Skeletal muscle tissue (tissue), 4 donors: ENCODE data around the gene ELMO1. TPM values are rescaled to one million over a fixed set of nuclear protein-coding genes. Genes with fewer than 3 reads are reported as not detected.

Experiments
- H3K27ac ChIP-seq: one replicate; pipeline ENCODE4 v1.7.0; 2013; ENCODE audit warnings: mild to moderate bottlenecking, low read depth, low read length, inconsistent platforms
- H3K27me3 ChIP-seq, 3 donors: one replicate each; pipeline ENCODE4 v1.7.0; 2013; ENCODE audit warnings: low read length in 3 of 3; ENCODE audit not compliant: control insufficient read depth in 3 of 3, insufficient read depth in 3 of 3
- H3K36me3 ChIP-seq, 3 donors: one replicate each; pipeline ENCODE4 v1.7.0; 2013; ENCODE audit warnings: low read length in 3 of 3; ENCODE audit not compliant: control insufficient read depth in 3 of 3, insufficient read depth in 3 of 3
- H3K4me1 ChIP-seq, 3 donors: one replicate each; pipeline ENCODE4 v1.7.0; 2013; ENCODE audit warnings: low read length in 3 of 3, mild to moderate bottlenecking in 3 of 3; ENCODE audit not compliant: control insufficient read depth in 3 of 3, insufficient read depth in 3 of 3
- H3K4me3 ChIP-seq, 3 donors: one replicate each; pipeline ENCODE4 v1.7.0; 2013; ENCODE audit warnings: low read length in 3 of 3
- H3K9ac ChIP-seq, 3 donors: one replicate each; pipeline ENCODE4 v1.7.0; 2013; ENCODE audit warnings: low read length in 3 of 3, mild to moderate bottlenecking in 3 of 3, moderate library complexity in 2 of 3, low read depth in 1 of 3
- H3K9me3 ChIP-seq, 3 donors: one replicate each; pipeline ENCODE4 v1.7.0; 2013; ENCODE audit warnings: low read length in 3 of 3; ENCODE audit not compliant: control insufficient read depth in 3 of 3
- total RNA-seq: library from RNA; depleted of rRNA; stranded (reverse); fragments of >200 nt; gene quantifications from one replicate; pipeline ENCODE4 v1.2.3, GENCODE V29; 2014
- donor health status: Osteomylitis.

ELMO1 gene
- total RNA-seq, 1 donor from 2014 or later = 52.7 TPM

- peaks cover 0 to 2% (median 0%) of the 10 kb centered on the region in 3 donors for H3K4me1 ChIP-seq
- H3K27ac ChIP-seq = no peak overlapping the region
- no peaks in the 10 kb centered on the region for H3K36me3 ChIP-seq
- peaks cover 3 to 7% (median 3%) of the 10 kb centered on the region in 3 donors for H3K9me3 ChIP-seq
- H3K27me3 ChIP-seq = no peaks in the 10 kb centered on the region
- H3K4me3 ChIP-seq = no peak overlapping the region
- no peak overlapping the region for H3K9ac ChIP-seq
These were observed 69.0 kb downstream of the ELMO1 start for GRCh38 chr7:37379546-37380277.

- Histone ChIP-seq H3K36me3 (no peaks in the 10 kb centered on the region), H3K4me3 (no peak overlapping the region), H3K9me3 (peaks cover 3 to 7% (median 3%) of the 10 kb centered on the region in 3 donors), H3K4me1 (peaks cover 0 to 2% (median 0%) of the 10 kb centered on the region in 3 donors), H3K9ac (no peak overlapping the region), H3K27ac (no peak overlapping the region), H3K27me3 (no peaks in the 10 kb centered on the region)
These were observed 71.4 kb downstream of the ELMO1 start for GRCh38 chr7:37377231-37377630.

- H3K4me1 ChIP-seq = peaks cover 0 to 2% (median 0%) of the 10 kb centered on the region in 3 donors
- no peak overlapping the region for H3K4me3 ChIP-seq
- H3K9me3 ChIP-seq = peaks cover 3 to 7% (median 3%) of the 10 kb centered on the region in 3 donors
- H3K27me3 ChIP-seq = no peaks in the 10 kb centered on the region
- H3K9ac ChIP-seq = no peak overlapping the region
- H3K36me3 ChIP-seq = no peaks in the 10 kb centered on the region
- no peak overlapping the region for H3K27ac ChIP-seq
These were observed 72.3 kb downstream of the ELMO1 start for GRCh38 chr7:37376386-37376785.

DNA sequence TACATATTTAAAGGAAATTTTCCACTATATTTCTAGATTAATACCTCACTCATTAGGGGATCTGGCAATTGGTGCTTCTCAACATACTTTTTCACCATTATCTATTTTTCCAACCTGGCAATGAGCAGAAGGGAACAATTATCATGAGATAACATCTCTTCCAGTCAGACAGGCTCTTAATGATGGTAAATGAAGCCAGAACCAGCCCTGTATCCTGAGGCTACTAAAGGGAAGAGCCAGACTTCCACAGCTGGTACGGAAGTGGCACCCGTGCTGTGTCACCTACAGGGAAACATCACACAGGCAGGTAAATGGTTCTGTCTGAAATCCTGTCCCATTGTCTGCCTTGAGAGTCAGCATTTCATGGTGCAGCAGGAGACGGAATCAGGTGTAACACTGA is 75.9 kb downstream of the ELMO1 start:
- Histone ChIP-seq H3K27me3 (no peaks in the 10 kb centered on the region), H3K9ac (no peak overlapping the region), H3K4me1 (no peaks in the 10 kb centered on the region), H3K27ac (no peak overlapping the region), H3K36me3 (no peaks in the 10 kb centered on the region), H3K9me3 (peaks cover 3 to 7% (median 3%) of the 10 kb centered on the region in 3 donors), H3K4me3 (no peak overlapping the region)

DNA sequence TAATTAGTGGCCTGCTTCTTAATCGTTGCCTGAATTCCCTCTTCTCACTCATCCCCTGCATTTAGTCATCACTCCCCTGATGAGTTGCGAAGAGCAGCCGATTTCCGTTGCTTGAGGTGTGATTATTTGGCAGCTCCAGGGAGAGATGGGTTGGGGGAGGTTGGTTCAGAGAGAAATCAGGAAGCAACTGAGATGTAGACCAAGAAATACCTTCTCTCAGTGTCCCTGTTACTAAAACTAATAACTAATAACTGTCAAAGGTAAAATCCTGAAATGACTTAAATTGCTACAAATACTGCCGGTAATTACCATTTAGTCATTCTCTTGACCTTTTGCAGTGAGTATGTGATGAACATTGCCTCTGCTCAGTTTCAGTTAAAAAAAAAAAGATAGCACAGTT is 76.9 kb downstream of the ELMO1 start:
- no peaks in the 10 kb centered on the region for H3K4me1 ChIP-seq
- no peak overlapping the region for H3K4me3 ChIP-seq
- no peak overlapping the region for H3K9ac ChIP-seq
- H3K9me3 ChIP-seq = peaks cover 3 to 7% (median 3%) of the 10 kb centered on the region in 3 donors
- no peak overlapping the region for H3K27ac ChIP-seq
- peaks cover 0 to 2% (median 0%) of the 10 kb centered on the region in 3 donors for H3K27me3 ChIP-seq
- H3K36me3 ChIP-seq = no peaks in the 10 kb centered on the region

DNA sequence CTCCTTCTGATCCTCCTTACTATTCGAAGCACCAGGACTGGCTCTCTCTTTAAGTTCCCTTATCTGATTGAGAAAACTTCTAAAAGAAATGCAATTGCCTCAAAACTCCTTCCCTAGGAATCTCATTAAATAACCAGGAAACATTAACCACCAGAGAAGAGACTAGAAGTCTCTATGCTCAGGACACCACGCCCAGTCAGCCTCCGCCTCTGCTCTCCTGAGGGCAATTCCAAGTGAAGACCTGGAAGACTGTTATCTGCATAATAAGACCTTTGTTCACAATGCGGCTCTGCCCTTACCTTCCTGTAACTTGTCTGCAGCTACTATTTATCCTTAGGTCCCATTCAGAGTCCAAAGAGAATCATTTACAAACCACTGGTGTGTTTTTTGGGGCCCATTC is 78.8 kb downstream of the ELMO1 start:
- Histone ChIP-seq H3K9me3 (no peaks in the 10 kb centered on the region), H3K9ac (no peak overlapping the region), H3K36me3 (no peaks in the 10 kb centered on the region), H3K4me3 (no peak overlapping the region), H3K4me1 (no peaks in the 10 kb centered on the region), H3K27me3 (peaks cover 0 to 2% (median 0%) of the 10 kb centered on the region in 3 donors), H3K27ac (no peak overlapping the region)

DNA sequence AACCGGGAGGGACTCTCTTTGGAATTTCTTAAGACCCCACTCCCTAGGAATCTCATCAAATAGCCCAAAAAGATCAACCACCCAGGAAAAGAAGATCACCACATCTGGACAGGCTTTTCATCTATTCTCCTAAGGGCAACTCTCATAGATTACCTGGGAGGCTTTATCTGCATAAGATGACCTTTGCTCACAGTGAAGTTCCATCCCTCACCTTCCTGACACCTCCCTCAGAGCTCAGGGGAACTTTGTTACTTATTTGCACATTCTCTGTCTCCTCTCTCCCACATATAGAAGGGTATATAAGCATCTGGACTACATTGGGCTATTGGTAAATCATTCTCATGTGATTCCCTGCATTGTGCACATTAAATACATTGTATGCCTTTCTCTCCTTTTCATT is 80.1 kb downstream of the ELMO1 start:
- Histone ChIP-seq H3K27me3 (peaks cover 0 to 2% (median 0%) of the 10 kb centered on the region in 3 donors), H3K27ac (no peak overlapping the region), H3K4me1 (no peaks in the 10 kb centered on the region), H3K9ac (no peak overlapping the region), H3K9me3 (no peaks in the 10 kb centered on the region), H3K4me3 (no peak overlapping the region), H3K36me3 (no peaks in the 10 kb centered on the region)

- Histone ChIP-seq H3K9me3 (no peaks in the 10 kb centered on the region), H3K27ac (no peak overlapping the region), H3K4me1 (no peaks in the 10 kb centered on the region), H3K4me3 (no peak overlapping the region), H3K9ac (no peak overlapping the region), H3K36me3 (no peaks in the 10 kb centered on the region), H3K27me3 (peaks cover 0 to 2% (median 0%) of the 10 kb centered on the region in 3 donors)
These were observed 81.7 kb downstream of the ELMO1 start for GRCh38 chr7:37367010-37367409.

DNA sequence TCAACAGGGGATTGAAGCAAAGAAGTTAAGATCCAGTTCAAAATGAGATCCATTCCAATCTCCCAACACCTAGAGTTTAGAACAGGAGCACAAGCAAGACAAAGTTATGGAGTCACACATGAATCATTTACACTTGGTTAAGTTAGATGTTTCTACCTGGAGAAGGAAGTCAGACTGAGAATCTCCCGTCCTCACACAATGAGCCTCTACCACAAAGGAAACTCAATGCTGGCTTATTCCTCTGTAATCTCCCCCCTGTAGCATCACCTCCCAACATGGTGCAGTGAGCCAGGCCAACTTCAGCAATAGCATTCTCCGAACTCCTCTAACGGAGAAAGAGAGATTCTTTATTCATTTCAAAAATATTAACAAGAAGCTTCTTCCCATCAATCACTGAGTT is 82.2 kb downstream of the ELMO1 start:
- H3K4me1 ChIP-seq = no peaks in the 10 kb centered on the region
- peaks cover 0 to 2% (median 0%) of the 10 kb centered on the region in 3 donors for H3K27me3 ChIP-seq
- H3K27ac ChIP-seq = no peak overlapping the region
- no peak overlapping the region for H3K9ac ChIP-seq
- H3K36me3 ChIP-seq = no peaks in the 10 kb centered on the region
- no peak overlapping the region for H3K4me3 ChIP-seq
- H3K9me3 ChIP-seq = no peaks in the 10 kb centered on the region

DNA sequence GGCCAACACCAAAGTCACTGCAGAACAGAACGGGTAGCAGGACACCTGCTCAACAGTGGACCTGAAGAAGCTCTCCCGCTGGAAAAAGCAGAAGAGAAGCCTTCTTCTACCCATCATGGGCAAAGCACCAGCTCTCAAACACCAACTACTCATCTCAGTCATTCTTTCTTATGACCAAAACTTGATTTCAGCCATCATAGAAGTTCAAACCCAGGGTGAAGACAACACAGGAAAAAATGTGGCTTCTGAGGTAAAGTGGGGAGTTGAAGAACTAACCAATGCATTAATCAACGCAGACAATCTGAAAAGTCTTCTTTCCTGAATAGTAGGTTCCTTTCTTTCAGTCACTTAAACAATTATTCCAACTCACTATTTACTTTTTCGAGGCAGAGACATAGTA is 83.3 kb downstream of the ELMO1 start:
- Histone ChIP-seq H3K4me1 (no peaks in the 10 kb centered on the region), H3K36me3 (no peaks in the 10 kb centered on the region), H3K27me3 (peaks cover 0 to 2% (median 0%) of the 10 kb centered on the region in 3 donors), H3K4me3 (no peak overlapping the region), H3K27ac (no peak overlapping the region), H3K9me3 (no peaks in the 10 kb centered on the region), H3K9ac (no peak overlapping the region)
